WERI-Rb-1 (cell line): Measurements from ENCODE around the gene SUGP1.
A peak's percentile ranks its signal among the peaks of the same experiment; 100 is the strongest.

ENCODE experiments used
- DNase-seq: peaks from one replicate; pipeline ENCODE4 v3.0.0-alpha.2; 2020
- H3K27ac ChIP-seq: fragments of 250-450 bp; sonication (Bioruptor Pico); 2 replicates; pipeline ENCODE4 v1.5.1; 2020; ENCODE audit warnings: mild to moderate bottlenecking, moderate library complexity
- H3K27me3 ChIP-seq: fragments of 250-450 bp; sonication (Bioruptor Pico); 2 replicates; pipeline ENCODE4 v1.5.1; 2021; ENCODE audit warnings: mild to moderate bottlenecking, low read depth, moderate library complexity; ENCODE audit not compliant: insufficient read depth, severe bottlenecking
- H3K36me3 ChIP-seq: fragments of 250-450 bp; sonication (Bioruptor Pico); 2 replicates; pipeline ENCODE4 v1.5.1; 2020; ENCODE audit warnings: mild to moderate bottlenecking, moderate library complexity
- H3K4me3 ChIP-seq: 2 replicates; pipeline ENCODE4 v1.5.1; 2011; ENCODE audit warnings: low read depth, mild to moderate bottlenecking, control low read depth, low read length
- H3K9me3 ChIP-seq: fragments of 250-450 bp; sonication (Bioruptor Pico); 2 replicates; pipeline ENCODE4 v1.5.1; 2021; ENCODE audit warnings: mild to moderate bottlenecking, moderate library complexity; ENCODE audit not compliant: severe bottlenecking
- TF ChIP-seq, protein P1 (sequence below): IDR thresholded peaks from 2 replicates; pipeline ENCODE4 v1.5.1; 2011; ENCODE audit warnings: low read depth, mild to moderate bottlenecking, control low read depth, inconsistent platforms, low read length

SUGP1 gene

DNA sequence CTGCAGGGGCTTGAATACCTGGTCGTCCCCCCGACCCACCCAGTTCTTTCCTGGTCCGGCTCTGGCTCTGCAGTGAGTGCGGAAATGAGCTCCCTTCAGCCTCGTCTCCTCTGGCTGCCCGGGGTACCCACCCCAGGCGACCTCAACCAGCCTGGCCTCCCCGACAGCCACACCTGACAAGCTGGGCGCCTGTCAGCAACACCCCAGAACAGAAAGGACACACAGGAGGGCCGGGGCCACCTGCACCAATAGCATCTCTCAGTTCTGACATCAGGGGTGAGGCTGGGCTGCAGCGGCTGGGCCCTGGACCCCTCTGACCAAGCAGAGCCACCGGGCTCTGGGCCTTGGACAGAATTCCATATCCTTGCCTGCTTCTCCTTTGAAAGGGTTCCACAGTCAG, 19.7 kb downstream of the SUGP1 start:
- Histone ChIP-seq H3K27me3 (no peaks in the 10 kb centered on the region), H3K36me3 (peaks cover 81% of the 10 kb centered on the region), H3K27ac (no peak overlapping the region), H3K4me3 (no peak overlapping the region), H3K9me3 (no peaks in the 10 kb centered on the region)
- no peak for DNase-seq
- TF ChIP-seq, protein P1, sequence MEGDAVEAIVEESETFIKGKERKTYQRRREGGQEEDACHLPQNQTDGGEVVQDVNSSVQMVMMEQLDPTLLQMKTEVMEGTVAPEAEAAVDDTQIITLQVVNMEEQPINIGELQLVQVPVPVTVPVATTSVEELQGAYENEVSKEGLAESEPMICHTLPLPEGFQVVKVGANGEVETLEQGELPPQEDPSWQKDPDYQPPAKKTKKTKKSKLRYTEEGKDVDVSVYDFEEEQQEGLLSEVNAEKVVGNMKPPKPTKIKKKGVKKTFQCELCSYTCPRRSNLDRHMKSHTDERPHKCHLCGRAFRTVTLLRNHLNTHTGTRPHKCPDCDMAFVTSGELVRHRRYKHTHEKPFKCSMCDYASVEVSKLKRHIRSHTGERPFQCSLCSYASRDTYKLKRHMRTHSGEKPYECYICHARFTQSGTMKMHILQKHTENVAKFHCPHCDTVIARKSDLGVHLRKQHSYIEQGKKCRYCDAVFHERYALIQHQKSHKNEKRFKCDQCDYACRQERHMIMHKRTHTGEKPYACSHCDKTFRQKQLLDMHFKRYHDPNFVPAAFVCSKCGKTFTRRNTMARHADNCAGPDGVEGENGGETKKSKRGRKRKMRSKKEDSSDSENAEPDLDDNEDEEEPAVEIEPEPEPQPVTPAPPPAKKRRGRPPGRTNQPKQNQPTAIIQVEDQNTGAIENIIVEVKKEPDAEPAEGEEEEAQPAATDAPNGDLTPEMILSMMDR = no peak

DNA sequence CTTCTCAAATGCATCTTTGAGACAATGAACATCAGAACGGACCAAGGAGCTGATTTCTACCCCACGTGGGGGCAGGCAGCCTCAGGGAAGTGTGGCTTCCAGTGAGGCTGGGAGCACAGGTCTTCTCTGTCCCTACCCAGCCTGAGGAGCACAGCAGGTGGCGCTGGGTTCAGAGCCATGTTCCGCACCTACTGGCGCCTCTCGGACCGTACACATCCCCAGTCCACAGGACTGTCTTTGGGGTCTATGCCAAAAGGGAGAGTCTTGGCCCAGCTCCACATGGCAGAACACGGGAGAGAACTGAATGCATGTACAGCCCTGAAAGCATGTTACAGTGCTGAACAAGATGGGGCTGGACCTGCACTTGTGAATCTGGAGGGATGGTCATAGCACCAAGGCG, 22.6 kb downstream of the SUGP1 start:
- peak overlapping the region; percentile 68 for H3K27ac ChIP-seq
- no peak overlapping the region for H3K4me3 ChIP-seq
- no peaks in the 10 kb centered on the region for H3K27me3 ChIP-seq
- peaks cover 78% of the 10 kb centered on the region for H3K36me3 ChIP-seq
- peaks cover 5% of the 10 kb centered on the region for H3K9me3 ChIP-seq
- TF ChIP-seq, protein P1 = 0 out of 2 replicates have a peak, but pooled peaks have one; percentile 8
- DNase-seq = no peak

DNA sequence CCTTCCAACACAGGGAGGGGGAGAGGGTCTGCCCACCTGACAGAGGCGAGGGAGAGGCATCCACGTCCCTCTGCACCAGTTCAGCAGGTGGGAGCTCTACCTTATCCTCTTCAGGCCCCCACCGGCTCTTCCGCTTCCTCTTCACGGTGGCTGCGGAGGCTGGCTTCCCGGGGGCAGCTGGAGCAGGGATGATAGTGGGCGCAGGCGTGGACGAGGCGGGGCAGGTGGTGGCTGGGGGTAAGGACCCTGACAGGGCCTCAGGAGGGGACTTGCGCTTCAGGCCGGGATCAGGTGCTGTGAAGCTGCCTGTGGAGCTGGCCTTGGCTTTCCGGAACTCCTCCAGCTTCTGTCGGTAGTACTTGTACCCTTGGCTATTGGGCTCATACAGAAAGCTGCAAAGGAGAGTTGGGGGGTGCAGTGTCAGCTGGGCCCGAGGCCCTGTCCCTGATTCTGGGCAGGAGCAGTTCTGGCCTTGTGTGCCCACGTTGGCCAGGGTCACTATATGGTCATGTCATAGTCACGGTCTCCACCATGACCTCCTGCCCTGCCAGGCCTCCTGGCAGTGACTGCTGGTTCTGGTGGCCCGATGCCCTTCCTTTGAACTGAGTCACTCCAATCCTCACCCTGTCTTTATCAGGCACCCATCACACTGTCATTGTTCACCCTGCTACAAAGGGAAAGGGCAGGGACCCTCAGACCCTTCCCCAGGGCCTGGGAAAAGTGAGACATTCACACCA, 23.2 kb downstream of the SUGP1 start:
- DNase-seq = no peak
- peaks cover 82% of the 10 kb centered on the region for H3K36me3 ChIP-seq

DNA sequence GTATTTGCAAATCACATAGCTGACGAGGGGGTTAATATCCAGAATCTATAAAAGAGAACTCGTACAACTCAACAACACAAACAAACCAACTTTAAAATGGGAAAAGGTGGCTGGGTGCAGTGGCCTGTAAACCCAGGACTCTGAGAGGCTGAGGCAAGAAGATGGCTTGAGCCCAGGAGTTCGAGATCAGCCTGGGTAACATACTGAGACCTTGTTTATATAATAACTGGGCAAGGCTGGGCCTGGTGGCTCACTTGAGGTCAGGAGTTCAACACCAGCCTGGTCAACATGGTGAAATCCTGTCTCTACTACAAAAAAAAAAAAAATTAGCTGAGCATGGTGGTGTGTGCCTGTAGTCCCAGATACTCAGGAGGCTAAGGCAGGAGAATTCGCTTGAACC, 25.4 kb downstream of the SUGP1 start:
- Histone ChIP-seq H3K4me3 (no peak overlapping the region), H3K27ac (no peak overlapping the region), H3K27me3 (no peaks in the 10 kb centered on the region), H3K9me3 (peaks cover 5% of the 10 kb centered on the region), H3K36me3 (peaks cover 71% of the 10 kb centered on the region)
- no peak for DNase-seq
- TF ChIP-seq, protein P1 = no peak

More for the DNA sequence above, 23.2 kb downstream of the SUGP1 start:
- peaks cover 5% of the 10 kb centered on the region for H3K9me3 ChIP-seq
- TF ChIP-seq, protein P1 = no peak
- H3K27ac ChIP-seq = peak overlapping the region; percentile 68
- no peaks in the 10 kb centered on the region for H3K27me3 ChIP-seq
- no peak overlapping the region for H3K4me3 ChIP-seq

DNA sequence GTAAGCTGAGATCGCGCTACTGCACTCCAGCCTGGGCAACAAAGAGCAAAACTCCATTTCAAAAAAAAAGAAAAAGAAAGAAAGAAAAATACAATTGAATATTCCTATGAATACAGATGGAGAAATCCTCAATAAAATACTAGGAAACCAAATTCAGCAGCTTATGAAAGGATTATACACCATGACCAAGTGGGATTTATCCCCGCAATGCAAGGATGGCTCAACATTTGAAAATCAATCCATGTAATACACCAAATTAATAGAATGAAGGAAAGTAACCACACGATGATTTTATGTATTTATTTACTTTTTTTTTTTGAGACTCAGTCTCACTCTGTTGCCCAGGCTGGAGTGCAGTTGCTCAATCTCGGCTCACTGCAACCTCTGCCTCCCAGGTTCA, 27.7 kb downstream of the SUGP1 start:
- H3K9me3 ChIP-seq = peaks cover 5% of the 10 kb centered on the region

More for the DNA sequence above, 27.7 kb downstream of the SUGP1 start:
- TF ChIP-seq, protein P1 = no peak
- Histone ChIP-seq H3K4me3 (no peak overlapping the region), H3K27ac (no peak overlapping the region), H3K36me3 (peaks cover 82% of the 10 kb centered on the region), H3K27me3 (no peaks in the 10 kb centered on the region)
- DNase-seq = no peak
